GM12878 (cell line): Measurements from ENCODE around the gene KLKB1.

Source experiments
- BCL3 ChIP-seq: IDR thresholded peaks from 2 replicates; pipeline ENCODE4 v1.6.1; 2011; ENCODE audit warnings: borderline replicate concordance, low read depth, mild to moderate bottlenecking, moderate library complexity, low read length; ENCODE audit not compliant: insufficient read depth, poor library complexity, severe bottlenecking
- CTCF ChIP-seq, 3 experiments: IDR thresholded peaks in 2 of 3; conservative IDR thresholded peaks in 1 of 3; 2 replicates each; pipeline ENCODE4 v1.5.1; 2011; ENCODE audit warnings: low read depth in 3 of 3, low read length in 3 of 3, mild to moderate bottlenecking in 3 of 3, control low read depth in 2 of 3, moderate library complexity in 2 of 3, inconsistent platforms in 1 of 3, mixed read lengths in 1 of 3; ENCODE audit not compliant: control insufficient read depth in 2 of 3, insufficient read depth in 1 of 3; ENCODE audit errors: extremely low read depth in 1 of 3
- EP300 ChIP-seq, 2 experiments: fragments of 150-350 bp in 1 of 2; IDR thresholded peaks; 2 replicates each; pipeline ENCODE4 v1.6.1; 2011 to 2012; ENCODE audit warnings: low read depth in 2 of 2, low read length in 2 of 2, borderline replicate concordance in 1 of 2, improper control_type of control experiment in 1 of 2, inconsistent platforms in 1 of 2; ENCODE audit not compliant: control insufficient read depth in 1 of 2
- HCFC1 ChIP-seq: fragments of 150-350 bp; IDR thresholded peaks from 2 replicates; pipeline ENCODE4 v1.6.1; 2014; ENCODE audit warnings: low read length
- NFXL1 ChIP-seq: fragments of 450-650 bp; IDR thresholded peaks from 2 replicates; pipeline ENCODE4 v1.6.1; 2017; ENCODE audit warnings: antibody characterized with exemption, mild to moderate bottlenecking, borderline replicate concordance
- POLR2A ChIP-seq: IDR thresholded peaks from 2 replicates; pipeline ENCODE4 v1.6.1; 2011; ENCODE audit warnings: low read depth, mild to moderate bottlenecking, low read length
- TF ChIP-seq, protein P1 (sequence below): IDR thresholded peaks from 2 replicates; pipeline ENCODE4 v1.6.1; 2012; ENCODE audit warnings: mild to moderate bottlenecking, low read depth, low read length

GRCh38 chr4:186266729-186267456, 39.6 kb downstream of the KLKB1 start:
- TF ChIP-seq NFXL1 (no peak), HCFC1 (no peak), BCL3 (no peak), POLR2A (no peak), CTCF (IDR thresholded peaks at IDR 0.05 in 2 of 3, conservative IDR thresholded peaks at IDR 0.05 in 1 of 3; ENCODE audit: control insufficient read depth in 2 of 3, extremely low read depth in 1 of 3, insufficient read depth in 1 of 3, low read depth in 3 of 3, low read length in 3 of 3) (no peak), EP300 (IDR thresholded peaks at IDR 0.05; ENCODE audit: borderline replicate concordance in 1 of 2, control insufficient read depth in 1 of 2, low read depth in 2 of 2, low read length in 2 of 2) (no peak)
- TF ChIP-seq, protein P1, sequence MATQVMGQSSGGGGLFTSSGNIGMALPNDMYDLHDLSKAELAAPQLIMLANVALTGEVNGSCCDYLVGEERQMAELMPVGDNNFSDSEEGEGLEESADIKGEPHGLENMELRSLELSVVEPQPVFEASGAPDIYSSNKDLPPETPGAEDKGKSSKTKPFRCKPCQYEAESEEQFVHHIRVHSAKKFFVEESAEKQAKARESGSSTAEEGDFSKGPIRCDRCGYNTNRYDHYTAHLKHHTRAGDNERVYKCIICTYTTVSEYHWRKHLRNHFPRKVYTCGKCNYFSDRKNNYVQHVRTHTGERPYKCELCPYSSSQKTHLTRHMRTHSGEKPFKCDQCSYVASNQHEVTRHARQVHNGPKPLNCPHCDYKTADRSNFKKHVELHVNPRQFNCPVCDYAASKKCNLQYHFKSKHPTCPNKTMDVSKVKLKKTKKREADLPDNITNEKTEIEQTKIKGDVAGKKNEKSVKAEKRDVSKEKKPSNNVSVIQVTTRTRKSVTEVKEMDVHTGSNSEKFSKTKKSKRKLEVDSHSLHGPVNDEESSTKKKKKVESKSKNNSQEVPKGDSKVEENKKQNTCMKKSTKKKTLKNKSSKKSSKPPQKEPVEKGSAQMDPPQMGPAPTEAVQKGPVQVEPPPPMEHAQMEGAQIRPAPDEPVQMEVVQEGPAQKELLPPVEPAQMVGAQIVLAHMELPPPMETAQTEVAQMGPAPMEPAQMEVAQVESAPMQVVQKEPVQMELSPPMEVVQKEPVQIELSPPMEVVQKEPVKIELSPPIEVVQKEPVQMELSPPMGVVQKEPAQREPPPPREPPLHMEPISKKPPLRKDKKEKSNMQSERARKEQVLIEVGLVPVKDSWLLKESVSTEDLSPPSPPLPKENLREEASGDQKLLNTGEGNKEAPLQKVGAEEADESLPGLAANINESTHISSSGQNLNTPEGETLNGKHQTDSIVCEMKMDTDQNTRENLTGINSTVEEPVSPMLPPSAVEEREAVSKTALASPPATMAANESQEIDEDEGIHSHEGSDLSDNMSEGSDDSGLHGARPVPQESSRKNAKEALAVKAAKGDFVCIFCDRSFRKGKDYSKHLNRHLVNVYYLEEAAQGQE, result no peak
